K562 (cell line): ENCODE data around the gene SGIP1. TPM values are rescaled to one million over a fixed set of nuclear protein-coding genes. Genes with fewer than 3 reads are reported as not detected.

Source experiments
- ATAC-seq: fragments of 200-7000 bp; cut with Tn5 transposase; 3 replicates; pipeline ENCODE4 v1.9.1; 2020; ENCODE audit warnings: moderate library complexity
- BruUV-seq: library from RNA; stranded (reverse); fragments of 400-500 nt; replicated peaks from 2 replicates; lab custom pipeline; 2021; lab: Mats Ljungman, UMichigan
- CTCF ChIA-PET: fragments of 300-600 bp; formaldehyde crosslinking; extraction: SDS; loops from one replicate; lab custom pipeline; 2021; ENCODE audit warnings: low intra/inter-chr PET ratio; lab: Yijun Ruan, JAX
- POLR2A ChIA-PET: fragments of 300-600, 350-650 bp; sonication (Branson Sonifier 250); formaldehyde crosslinking; extraction: SDS; loops from one replicate; lab custom pipeline; 2021; ENCODE audit warnings: antibody characterized with exemption, inconsistent platforms; lab: Yijun Ruan, JAX
- DNase-seq, 4 experiments: peaks; one replicate each; pipeline versions ENCODE4 v3.0.0 to v3.0.0-alpha.2; 2011 to 2018; ENCODE audit warnings: low spot score in 3 of 4, mixed read lengths in 3 of 4; ENCODE audit errors: extremely low read depth in 1 of 4
- FAIRE-seq: peaks from 2 replicates; lab custom pipeline; 2011; peaks lifted over from hg19 to GRCh38; lab: Jason Lieb, UNC
- H2AFZ ChIP-seq: 2 replicates; pipeline ENCODE4 v1.6.0; 2011; ENCODE audit warnings: low read depth, low read length, control low read depth, inconsistent platforms
- H3K27ac ChIP-seq: fragments of 200-600 bp; 3 replicates; pipeline ENCODE4 v1.8.0; 2011; ENCODE audit warnings: low read depth, mild to moderate bottlenecking, control low read depth, inconsistent platforms, low read length, moderate library complexity, mixed read lengths; ENCODE audit errors: extremely low read depth
- H3K27me3 ChIP-seq, 2 experiments: fragments of 300-600 bp in 1 of 2; 2 replicates in 1 of 2; 3 replicates in 1 of 2; pipeline versions ENCODE4 v1.6.0 to v1.8.0; 2011; ENCODE audit warnings: inconsistent platforms in 2 of 2, low read length in 2 of 2, mild to moderate bottlenecking in 1 of 2, mixed read lengths in 1 of 2, moderate library complexity in 1 of 2; ENCODE audit not compliant: control insufficient read depth in 2 of 2, insufficient read depth in 2 of 2
- H3K36me3 ChIP-seq: fragments of 300-600 bp; 3 replicates; pipeline ENCODE4 v1.8.0; 2011; ENCODE audit warnings: mild to moderate bottlenecking, low read length, inconsistent platforms; ENCODE audit not compliant: control insufficient read depth, insufficient read depth
- H3K4me1 ChIP-seq, 2 experiments: fragments of 200-600 bp in 1 of 2; replicated peaks in 1 of 2; 2 replicates in 1 of 2; 3 replicates in 1 of 2; pipeline versions ENCODE4 v1.5.1 to v1.8.0; 2011; ENCODE audit warnings: inconsistent platforms in 2 of 2, low read length in 2 of 2, mild to moderate bottlenecking in 1 of 2, mixed read lengths in 1 of 2, moderate library complexity in 1 of 2; ENCODE audit not compliant: control insufficient read depth in 2 of 2, insufficient read depth in 2 of 2
- H3K4me2 ChIP-seq: 2 replicates; pipeline ENCODE4 v1.6.1; 2011; ENCODE audit warnings: low read length, control low read depth, inconsistent platforms, mixed read lengths; ENCODE audit not compliant: insufficient read depth
- H3K4me3 ChIP-seq: fragments of 200-600 bp; sonication (generic), shearing (Covaris generic); 2 replicates; pipeline ENCODE4 v1.5.1; 2016; ENCODE audit warnings: control low read depth, inconsistent platforms
- H3K79me2 ChIP-seq: fragments of 200-600 bp; 3 replicates; pipeline ENCODE4 v1.8.0; 2011; ENCODE audit warnings: low read length, inconsistent platforms; ENCODE audit not compliant: control insufficient read depth, insufficient read depth
- H3K9ac ChIP-seq, 2 experiments: 2 replicates each; pipeline versions ENCODE4 v1.6.0 to v1.6.1; 2011; ENCODE audit warnings: low read depth in 2 of 2, low read length in 2 of 2, control low read depth in 1 of 2, inconsistent platforms in 1 of 2, mild to moderate bottlenecking in 1 of 2, mixed read lengths in 1 of 2; ENCODE audit not compliant: insufficient read depth in 1 of 2
- H3K9me1 ChIP-seq: one replicate; pipeline ENCODE4 v1.6.0; 2011; ENCODE audit warnings: inconsistent platforms, mild to moderate bottlenecking, low read length, moderate library complexity; ENCODE audit not compliant: control insufficient read depth, insufficient read depth
- H3K9me3 ChIP-seq: replicated peaks from 2 replicates; pipeline ENCODE4 v1.5.1; 2011; ENCODE audit warnings: low read depth, low read length, inconsistent platforms; ENCODE audit not compliant: control insufficient read depth, insufficient read depth
- H4K20me1 ChIP-seq: replicated peaks from 2 replicates; pipeline ENCODE4 v1.6.1; 2011; ENCODE audit warnings: low read length, inconsistent platforms, mixed read lengths; ENCODE audit not compliant: control insufficient read depth, insufficient read depth
- EP400 ChIP-seq: fragments of 450-650 bp; IDR thresholded peaks from 2 replicates; pipeline ENCODE4 v1.6.1; 2017; ENCODE audit warnings: antibody characterized with exemption, mild to moderate bottlenecking, moderate library complexity
- NFIX ChIP-seq: fragments of 250-450 bp; sonication (Bioruptor Pico); IDR thresholded peaks from 2 replicates; pipeline ENCODE4 v1.4.0; 2020; ENCODE audit warnings: low read depth, mild to moderate bottlenecking, moderate library complexity
- SRSF1 ChIP-seq: fragments of 200-400 bp; formaldehyde crosslinking; IDR thresholded peaks from 2 replicates; pipeline ENCODE4 v1.6.1; 2017; ENCODE audit warnings: mild to moderate bottlenecking, low read depth, low read length, moderate library complexity
- ZNF282 ChIP-seq: sonication (generic); formaldehyde crosslinking; IDR thresholded peaks from 2 replicates; pipeline ENCODE4 v1.8.1; 2023; ENCODE audit warnings: missing genetic modification reagents
- ZNF436 ChIP-seq: fragments of 250-450, 450-650 bp; sonication (Bioruptor Pico); formaldehyde crosslinking; IDR thresholded peaks from 2 replicates; pipeline ENCODE4 v1.7.0; 2020; ENCODE audit warnings: mild to moderate bottlenecking
- WGBS: fragments of 100-300 bp; shearing (Covaris generic); methylation state at CpG from one replicate; pipeline ENCODE4 v1.1.6; 2016; ENCODE audit warnings: low coverage, mixed read lengths; ENCODE audit not compliant: insufficient coverage; ENCODE audit errors: missing lambda C conversion rate; 5-methylcytosine and 5-hydroxymethylcytosine counted together
- in situ Hi-C: fragments of 300-500 bp; cut with MboI; formaldehyde crosslinking; loops from 4 replicates; pipeline ENCODE4 v1.15.0; 2018; ENCODE audit warnings: inconsistent platforms, mixed read lengths
- intact Hi-C: fragments of 100-400 bp; cut with micrococcal nuclease; formaldehyde crosslinking; loops from 2 replicates; pipeline ENCODE4 v1.14.2; 2022
- polyA plus RNA-seq, 8 experiments: library from polyadenylated mRNA; depleted of rRNA in 4 of 8; stranded (reverse) in 5 of 8; unstranded in 3 of 8; fragments of >200 nt; fragmentation: Nextera tagmentation in 2 of 8; fragmentation: Illumina TruSeq in 1 of 8; extraction: Ambion mirVana in 2 of 8; extraction: Trizol in 1 of 8; gene quantifications; 2 replicates each; pipeline versions ENCODE4 v1.2.1 to v1.2.3, GENCODE V29; 2011 to 2014; ENCODE audit warnings: inconsistent platforms in 1 of 8, missing spikeins in 1 of 8
- total RNA-seq, 7 experiments: library from RNA; depleted of rRNA in 6 of 7; stranded (reverse); fragments of >200 nt in 6 of 7; fragmentation: Illumina TruSeq in 2 of 7; extraction: Trizol in 2 of 7; gene quantifications; 2 replicates each; pipeline versions ENCODE4 v1.2.1 to v1.2.3, GENCODE V29; 2011 to 2021; ENCODE audit warnings: low replicate concordance in 1 of 7
- TF ChIP-seq, protein P1 (sequence below): conservative IDR thresholded peaks from 2 replicates; pipeline ENCODE4 v1.6.1; 2011; ENCODE audit warnings: low read depth, mild to moderate bottlenecking, low read length; ENCODE audit not compliant: control insufficient read depth

SGIP1 gene
- total and polyA plus RNA-seq, 9 of the 15 experiments (the other 6 are each of a cell fraction or from before 2014, with no cell fraction given) = 0.07 to 0.35 TPM; not detected in 7

DNA sequence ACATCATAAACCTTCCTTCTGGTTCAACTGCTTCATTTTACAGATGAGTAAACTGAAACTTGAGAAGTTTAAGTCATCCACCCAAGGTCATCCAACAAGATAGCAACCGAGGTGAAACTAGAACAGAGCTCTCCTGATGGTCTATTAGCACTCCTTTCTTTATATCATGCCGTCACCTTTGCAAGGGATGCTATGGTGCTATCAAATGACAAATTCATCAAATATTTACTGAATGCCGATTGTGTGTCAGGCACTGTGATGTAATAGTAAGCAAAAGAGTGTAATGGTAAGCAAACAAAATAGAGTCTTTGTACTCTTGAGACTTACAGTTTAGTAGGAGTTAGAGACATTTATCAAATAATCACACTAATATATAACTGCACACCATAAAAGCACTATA lies 14.0 kb upstream of the SGIP1 start:
- Histone ChIP-seq H3K9me3 (no peaks in the 10 kb centered on the region), H4K20me1 (no peaks in the 10 kb centered on the region), H3K79me2 (no peaks in the 10 kb centered on the region), H3K9ac (no peak overlapping the region), H3K4me2 (no peak overlapping the region), H3K36me3 (no peaks in the 10 kb centered on the region), H2AFZ (no peak overlapping the region), H3K9me1 (no peaks in the 10 kb centered on the region), H3K27ac (no peak overlapping the region), H3K4me3 (no peak overlapping the region), H3K27me3 (peaks cover 0 to 2% of the 10 kb centered on the region in 2 experiments; a peak in 2 of 5 replicates), H3K4me1 (no peaks in the 10 kb centered on the region)
- intact Hi-C loops (no loop called here), in situ Hi-C loops (no loop called here)
- ChIA-PET CTCF (no interaction called here), POLR2A (no interaction called here)
- no peak for DNase-seq
- FAIRE-seq = no peak
- WGBS = 0% methylated on average over 3 of the region's 3 CpGs
- TF ChIP-seq ZNF282 (no peak), SRSF1 (no peak), ZNF436 (CRISPR knock-in tag) (no peak), NFIX (CRISPR knock-in tag) (no peak), EP400 (no peak)
- TF ChIP-seq, protein P1, sequence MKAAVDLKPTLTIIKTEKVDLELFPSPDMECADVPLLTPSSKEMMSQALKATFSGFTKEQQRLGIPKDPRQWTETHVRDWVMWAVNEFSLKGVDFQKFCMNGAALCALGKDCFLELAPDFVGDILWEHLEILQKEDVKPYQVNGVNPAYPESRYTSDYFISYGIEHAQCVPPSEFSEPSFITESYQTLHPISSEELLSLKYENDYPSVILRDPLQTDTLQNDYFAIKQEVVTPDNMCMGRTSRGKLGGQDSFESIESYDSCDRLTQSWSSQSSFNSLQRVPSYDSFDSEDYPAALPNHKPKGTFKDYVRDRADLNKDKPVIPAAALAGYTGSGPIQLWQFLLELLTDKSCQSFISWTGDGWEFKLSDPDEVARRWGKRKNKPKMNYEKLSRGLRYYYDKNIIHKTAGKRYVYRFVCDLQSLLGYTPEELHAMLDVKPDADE = no peak
- no TSS peak for BruUV-seq
- ATAC-seq = no peak
